NCI-H510A treated with DMSO at 0.1 percent for 48 hours (cell line): ENCODE results near the gene HMGN2.
"Not testable (repeated sequence)": the region's sequence is repeated elsewhere in the genome, so short reads cannot be mapped to it uniquely, and the experiment has no call there.

Source experiments
- DNase-seq: peaks from one replicate; lab custom pipeline; 2025; lab: John Stamatoyannopoulos, UW

Gene HMGN2

DNA sequence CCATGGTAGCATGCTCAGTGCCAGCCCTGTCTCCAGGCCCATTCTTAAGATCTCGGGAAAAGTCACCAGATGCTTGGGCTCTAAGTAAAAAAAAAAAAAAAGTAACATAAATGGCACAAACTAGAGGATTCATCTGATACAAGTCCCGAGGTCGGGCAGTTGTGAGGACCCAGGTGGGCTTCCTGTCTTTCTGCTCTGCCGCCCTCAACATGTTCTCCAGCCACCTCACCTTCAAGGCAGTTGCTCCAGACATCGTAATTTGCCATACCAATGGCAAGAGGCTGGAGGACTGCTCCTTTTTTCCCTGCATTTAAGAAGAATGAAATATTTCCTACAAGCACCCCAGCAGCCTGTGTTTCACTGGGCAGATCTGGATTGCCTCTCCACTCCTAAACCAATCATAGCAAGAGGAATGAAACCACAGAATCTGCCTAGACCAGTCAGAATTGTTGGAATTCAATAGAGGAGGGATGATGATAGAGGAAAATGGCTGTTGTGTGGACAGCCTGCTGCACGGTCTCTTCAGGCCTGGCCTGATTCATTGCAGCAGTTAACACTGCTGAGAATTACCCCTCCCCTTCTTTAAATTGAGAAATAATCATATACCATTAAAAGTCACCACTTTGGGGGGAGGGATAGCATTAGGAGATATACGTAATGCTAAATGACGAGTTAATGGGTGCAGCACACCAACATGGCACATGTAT, 5.4 kb downstream of the HMGN2 start:
- DNase-seq: peak; percentile 32

DNA sequence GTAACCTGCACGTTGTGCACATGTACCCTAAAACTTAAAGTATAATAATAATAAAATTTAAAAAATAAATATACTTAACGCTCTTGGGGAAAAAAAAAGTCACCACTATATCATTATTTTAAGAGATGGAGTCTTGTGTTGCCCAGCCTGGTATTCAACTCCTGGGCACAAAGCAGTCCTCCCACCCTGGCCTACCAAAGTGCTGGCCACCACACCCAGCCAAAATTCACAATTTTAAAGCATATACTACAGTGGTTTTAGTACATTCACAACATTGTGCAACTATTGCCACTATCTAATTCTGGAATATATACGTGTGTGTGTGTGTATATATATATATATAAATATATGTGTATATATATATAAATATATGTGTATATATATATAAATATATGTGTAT, 5.9 kb downstream of the HMGN2 start:
- DNase-seq: no peak

DNA sequence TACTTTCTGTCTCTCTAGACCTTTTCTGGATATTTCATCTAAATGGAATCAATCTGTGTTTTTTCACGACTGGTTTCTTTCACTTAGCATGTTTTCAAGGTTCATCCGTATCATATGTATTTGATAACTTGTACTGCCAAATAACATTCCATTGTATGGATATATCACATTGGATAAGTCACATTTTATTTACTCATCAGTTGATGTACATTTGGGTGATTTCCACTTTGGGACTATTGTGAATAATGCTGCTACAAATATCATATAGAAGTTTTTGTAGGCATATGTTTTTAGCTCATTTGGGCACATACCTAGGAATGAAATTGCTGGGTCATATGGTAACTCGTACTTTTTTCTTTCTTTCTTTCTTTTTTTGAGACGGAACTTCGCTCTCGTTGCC, 6.7 kb downstream of the HMGN2 start:
- DNase-seq: no peak

DNA sequence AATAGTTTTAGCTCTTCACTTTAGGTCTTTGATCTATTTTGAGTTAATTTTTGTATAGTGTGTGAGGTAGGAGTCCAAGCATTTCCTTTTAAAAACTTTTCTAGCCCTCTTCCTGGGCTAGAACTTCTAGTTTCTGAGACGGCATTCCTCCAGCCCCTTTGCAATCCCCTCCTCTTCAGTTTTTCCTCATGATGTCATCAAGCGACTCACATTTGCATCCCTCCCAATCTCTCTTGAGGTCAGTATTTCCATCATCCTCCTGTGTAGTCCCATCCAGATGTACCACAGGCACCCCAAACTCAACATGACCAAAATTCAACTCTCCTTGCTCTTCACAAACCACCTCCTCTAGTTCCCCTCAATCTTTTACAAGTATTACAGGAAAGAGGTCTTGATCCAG, 10.7 kb downstream of the HMGN2 start:
- no peak for DNase-seq

DNA sequence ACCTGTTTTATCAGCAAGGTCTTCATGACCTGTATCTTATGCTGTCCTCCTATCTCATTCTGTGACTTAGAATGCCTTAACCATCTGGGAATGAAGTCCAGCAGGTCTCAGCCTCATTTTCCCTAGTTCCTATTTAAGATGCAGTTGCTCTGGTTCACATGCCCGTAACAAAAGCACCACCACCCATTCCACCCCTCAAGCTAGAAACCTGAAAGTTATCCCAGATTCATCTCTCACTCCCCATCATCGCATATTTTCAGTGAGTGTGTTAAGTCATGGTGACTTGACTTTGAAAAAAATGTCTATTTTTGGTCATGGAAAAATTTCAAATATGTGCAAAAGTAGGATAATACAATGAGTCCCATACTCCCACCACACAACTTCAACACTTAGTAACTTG, 11.7 kb downstream of the HMGN2 start:
- no peak for DNase-seq

DNA sequence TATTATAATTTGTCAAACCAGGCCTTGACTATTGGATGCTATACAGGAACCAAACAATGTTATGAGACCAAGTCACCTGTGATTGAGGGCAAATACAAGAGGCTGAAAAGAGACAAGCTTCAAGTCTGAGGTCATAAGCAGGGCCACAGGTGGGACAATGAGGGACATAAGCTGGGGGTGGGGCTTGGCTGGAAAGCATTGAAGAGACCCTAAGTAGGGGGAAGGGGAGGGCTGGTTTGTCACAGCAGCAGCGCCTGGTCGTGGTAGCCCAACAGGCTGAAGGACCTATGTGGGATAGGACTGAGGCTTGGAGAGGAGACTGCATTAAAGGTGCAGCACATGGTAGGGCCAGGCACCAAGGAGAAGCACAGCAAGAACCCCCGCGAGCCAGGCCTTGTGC, 17.9 kb downstream of the HMGN2 start:
- no peak for DNase-seq

DNA sequence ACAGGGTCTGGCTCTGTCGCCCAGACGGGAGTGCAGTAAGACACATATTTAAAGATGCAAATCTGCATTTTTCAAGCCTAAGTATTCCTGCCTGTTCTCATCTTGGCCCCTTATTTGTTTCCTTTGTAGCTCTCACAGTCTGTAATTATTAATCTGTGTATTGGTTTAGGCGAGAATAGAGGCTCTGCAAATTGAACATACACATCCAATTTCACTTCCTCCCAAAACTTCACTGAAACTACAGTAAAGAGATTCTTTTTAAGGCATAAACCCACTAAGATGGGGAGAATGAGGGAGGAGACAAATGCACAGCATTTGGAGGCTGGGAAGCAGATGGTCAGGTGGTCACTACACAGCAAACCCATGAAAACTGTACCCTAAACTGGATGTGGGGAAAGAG, 21.0 kb downstream of the HMGN2 start:
- no peak for DNase-seq

DNA sequence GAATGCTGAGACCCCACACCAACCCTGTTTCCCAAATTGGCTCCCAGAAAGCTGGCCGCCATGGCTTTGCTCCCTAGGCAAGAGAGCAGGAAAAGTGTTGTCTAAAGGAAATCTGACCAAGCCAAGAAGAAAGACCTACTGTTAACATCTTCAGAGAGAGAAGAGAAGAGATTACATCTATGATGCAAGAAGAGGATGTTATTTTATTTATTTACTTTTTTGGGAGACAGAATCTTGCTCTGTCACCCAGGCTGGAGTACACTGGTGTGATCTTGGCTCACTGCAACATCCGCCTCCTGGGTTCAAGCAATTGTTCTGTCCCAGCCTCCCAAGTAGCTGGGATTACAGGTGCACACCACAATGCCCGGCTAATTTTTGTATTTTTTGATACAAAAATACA, 21.7 kb downstream of the HMGN2 start:
- no peak for DNase-seq

DNA sequence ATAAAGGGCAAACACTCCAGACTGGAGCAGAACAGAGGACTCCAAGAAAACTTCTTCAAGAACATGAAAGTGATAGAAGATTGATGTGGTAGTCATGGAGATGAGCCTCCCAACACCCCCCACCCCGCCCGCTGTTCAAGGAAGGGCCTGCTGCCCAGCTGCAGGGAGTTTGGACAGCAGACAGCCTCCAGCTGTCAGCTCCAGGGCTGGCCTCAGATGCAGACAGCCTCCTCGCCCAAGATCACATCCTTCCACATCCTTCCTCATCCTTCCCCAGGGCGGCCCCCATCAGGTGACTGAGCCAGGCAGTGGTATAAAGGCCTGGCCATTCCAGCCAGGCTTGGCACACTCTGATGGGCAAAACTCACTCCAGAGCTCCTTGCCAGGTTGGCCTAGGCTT, 24.6 kb downstream of the HMGN2 start:
- DNase-seq: no peak

DNA sequence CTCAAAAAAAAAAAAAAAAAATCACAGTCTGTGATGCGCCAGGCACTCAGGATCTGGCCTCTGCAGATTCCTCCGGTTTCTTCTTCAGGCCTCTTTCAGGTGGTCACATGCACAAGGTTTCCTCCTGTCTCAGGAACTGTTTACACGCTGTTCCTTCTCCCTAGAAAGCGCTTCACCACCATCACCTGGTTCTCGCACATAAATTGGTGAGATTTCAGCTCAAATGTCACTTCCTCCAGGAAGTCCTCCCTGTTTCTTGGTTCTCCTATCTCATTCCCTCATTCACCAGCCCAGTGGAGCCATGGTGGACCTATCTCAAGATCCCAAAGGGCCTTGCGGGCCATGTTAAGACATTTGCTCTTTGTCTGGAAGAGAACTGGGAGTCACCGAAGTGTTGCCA, 26.7 kb downstream of the HMGN2 start:
- no peak for DNase-seq

DNA sequence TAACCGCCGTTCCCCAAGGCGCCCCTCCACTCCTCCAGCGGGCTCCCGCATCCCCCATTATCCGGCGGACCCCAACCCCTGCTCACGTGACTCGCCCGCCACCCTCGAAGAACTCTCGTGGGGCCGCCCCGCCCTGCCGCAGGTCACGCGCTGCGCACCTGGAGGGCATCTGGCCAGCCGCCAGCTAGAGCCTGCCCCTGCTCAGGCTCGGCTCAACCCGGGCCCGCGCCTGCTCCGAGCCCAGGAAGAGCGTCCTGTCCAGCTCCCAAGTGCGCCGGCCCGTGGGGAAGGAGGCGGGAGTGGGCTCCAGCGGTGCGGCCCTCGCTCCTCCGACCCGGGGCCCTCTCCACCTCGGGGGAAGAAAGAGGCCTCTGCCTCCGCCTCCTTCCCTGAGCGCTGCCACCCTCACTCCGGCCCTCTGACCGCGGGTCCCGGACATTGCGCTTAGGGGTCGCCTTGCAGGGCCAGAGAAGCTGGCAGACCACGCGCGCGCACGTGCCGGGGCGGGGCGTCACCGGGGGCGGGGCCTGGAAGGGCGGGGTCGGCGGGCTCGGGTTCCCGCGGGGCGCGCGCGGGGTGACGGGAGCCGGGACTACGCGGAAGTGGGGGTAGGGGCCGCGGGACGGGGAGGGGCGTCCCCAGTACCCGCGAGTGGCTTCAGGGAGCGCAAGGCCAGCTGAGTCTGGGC, 28.4 kb downstream of the HMGN2 start:
- DNase-seq: peak; percentile 56

DNA sequence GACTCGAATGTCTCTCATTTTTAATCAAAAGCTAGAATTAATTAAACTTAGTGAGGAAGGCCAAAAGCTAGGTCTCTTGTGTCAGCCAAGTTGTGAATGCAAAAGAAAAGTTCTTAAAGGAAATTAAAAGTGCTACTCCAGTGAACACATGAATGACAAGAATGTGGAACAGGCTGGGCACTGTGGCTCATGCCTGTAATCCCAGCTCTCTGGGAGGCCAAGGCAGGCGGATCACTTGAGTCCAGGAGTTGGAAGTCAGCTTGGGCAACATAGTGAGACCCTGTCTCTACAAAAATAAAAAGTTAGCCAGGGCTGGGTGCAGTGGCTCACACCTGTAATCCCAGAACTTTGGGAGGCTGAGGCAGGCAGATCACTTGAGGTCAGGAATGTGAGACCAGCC, 38.5 kb downstream of the HMGN2 start:
- DNase-seq: not testable (repeated sequence)

DNA sequence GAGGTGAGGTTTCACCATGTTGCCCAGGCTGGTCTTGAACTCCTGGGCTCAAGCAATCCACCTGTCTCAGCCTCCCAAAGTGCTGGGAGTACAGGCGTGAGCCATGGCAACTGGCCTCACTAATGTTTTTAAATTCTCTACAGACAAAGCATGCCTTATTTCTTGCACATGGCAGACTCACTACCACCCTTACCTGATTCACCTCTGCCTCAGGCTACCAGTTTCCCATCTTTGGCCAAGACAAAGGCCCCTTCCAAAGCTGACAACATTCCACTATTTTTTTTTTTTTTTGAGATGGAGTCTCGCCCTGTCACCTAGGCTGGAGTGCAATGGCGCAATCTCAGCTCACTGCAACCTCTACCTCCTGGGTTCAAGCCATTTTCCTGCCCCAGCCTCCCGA, 43.6 kb downstream of the HMGN2 start:
- DNase-seq: not testable (repeated sequence)

DNA sequence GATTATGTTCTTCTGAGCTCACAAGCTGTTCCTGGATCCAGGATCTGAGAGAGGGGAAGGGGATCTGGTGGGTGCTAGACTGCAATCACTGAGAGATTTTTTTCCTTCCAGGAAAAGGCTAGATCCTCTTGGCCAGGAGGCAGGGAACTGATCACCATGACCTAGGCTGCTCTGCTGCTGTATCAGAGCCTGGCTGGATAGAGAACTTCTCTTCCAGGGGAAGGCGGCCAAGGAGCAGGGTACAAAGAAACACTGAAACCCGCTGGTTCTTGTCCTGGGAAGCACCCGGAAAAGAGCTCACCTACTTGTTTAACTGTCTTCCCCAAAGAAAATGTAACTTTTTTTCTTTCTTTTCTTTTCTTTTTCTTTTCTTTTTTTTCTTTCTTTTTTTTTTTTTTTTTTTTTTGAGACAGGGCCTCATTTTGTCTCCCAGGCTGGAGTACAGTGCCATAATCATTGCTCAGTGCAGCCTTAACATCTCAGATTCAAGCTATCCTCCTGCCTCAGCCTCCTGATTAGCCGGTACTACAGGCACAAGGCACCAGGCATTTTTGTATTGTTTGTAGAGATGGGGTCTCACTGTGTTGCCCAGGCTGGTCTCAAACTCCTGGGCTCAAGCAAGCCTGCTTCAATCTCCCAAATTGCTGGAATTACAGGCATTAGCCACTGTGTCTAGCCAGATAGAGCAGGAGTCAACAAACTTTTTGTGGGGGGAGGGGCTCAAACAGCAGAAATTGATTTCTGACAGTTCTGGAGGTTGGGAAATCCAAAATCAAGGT, 44.9 kb downstream of the HMGN2 start:
- no peak for DNase-seq

DNA sequence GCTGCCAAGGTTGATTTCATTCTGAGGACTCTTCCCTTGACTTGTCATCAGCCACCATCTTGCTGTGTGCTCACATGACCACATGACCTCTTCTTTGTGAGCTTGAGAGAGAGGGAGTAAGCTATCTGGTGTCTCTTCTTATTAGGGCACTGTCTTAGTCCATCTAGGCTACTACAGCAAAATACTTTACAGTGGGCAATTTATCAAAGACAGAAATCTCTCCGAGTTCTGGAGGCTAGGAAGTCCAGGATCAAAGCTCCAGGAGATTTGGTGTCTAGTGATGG, 45.5 kb downstream of the HMGN2 start:
- DNase-seq: no peak

DNA sequence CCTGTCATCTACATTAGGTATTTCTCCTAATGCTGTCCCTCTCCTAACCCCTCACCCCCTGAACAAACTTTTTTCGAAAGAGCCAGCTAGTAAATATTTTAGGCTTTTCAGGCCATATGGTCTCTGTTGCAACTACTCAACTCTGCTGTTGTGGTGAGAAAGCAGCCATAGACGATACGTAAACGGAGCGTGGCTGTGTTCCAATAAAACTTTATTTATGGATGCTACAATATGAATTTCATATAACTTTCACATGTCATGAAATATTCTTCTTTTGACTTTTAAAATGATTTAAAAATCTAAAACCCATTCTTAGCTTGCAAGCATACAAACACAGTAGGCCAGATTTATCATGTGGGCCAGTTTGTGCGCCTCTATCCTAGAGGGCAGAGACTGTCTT, 46.1 kb downstream of the HMGN2 start:
- no peak for DNase-seq

DNA sequence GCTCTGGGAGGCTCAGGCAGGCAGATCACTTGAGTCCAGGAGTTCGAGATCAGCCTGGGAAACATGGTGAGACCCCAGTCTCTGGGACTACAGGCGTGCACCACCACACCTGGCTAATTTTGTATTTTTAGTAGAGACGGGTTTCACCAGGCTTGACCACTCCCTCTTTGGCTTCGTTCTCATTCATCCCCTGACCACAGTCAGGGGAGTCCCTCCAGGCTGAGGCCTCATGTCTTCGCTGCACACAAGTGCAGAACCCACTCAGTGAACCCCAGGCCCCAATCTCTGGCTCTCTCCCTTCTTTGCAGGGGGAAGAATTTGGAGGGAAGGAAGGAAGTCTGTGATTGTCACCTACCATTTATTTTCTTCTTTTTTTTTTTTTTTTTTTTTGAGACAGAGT, 48.1 kb downstream of the HMGN2 start:
- no peak for DNase-seq

DNA sequence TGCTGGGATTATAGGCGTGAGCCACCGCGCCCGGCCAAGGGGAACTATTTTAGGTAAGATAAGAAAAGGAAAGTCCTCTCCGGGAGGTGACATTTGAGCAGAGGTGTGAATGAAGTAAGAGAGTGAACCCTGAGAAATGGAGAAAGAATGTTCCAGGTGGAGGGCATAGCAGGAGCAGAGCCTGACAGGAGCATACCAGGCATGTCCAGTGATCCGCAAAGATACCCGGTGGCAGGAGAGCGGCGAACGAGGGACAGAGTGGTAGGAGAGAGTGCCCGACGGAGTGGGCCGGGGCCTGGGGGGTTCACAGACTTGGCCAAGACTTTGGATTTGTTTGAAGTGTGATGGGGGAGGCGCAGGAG, 49.4 kb downstream of the HMGN2 start:
- DNase-seq: no peak

DNA sequence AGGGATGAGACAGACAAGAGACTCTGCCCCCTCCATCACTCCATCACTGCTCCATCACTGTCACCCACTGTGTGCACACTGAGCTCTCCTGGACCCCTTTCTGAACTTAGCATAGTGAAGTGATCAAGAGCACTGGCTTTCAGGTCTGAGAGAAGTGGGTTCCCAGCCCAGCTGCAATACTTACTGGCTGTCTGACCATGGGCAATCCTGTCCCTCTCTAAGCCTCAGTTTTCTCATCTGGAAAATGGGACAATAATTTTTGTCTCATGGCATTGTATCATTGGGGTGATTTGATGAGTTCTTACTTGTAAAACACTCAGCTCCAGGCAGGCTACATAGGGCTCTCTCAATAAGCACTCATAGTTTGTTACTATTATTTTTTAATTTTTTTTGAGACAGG, 49.8 kb downstream of the HMGN2 start:
- no peak for DNase-seq

DNA sequence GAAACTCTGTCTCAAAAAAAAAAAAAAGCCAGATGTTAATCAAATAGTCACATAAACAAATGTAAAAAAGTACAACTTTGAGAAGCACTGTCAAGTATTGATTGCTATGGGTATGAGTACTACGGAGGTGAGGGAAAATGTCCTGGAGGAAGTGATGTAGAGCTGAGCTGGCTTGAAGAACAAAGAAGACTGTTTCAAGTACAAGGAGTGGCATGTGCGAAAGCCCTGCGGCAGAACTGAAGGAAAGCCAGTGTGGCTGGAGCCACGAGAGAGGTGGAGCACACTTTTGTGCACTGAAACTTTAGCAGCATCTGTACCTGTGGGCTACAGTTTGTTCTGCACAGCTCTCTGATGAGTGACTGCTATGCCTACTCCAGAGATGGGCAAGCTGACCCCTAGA, 51.9 kb downstream of the HMGN2 start:
- DNase-seq: no peak
